CD4-positive, alpha-beta T cell treated with Interleukin-4 for 1 hour (primary cell): ENCODE data around the gene SH2D1B.

Source experiments
- DNase-seq, 2 donors: peaks; one replicate each; pipeline ENCODE4 v3.0.0-alpha.2; 2020 to 2022

The SH2D1B gene

GRCh38 chr1:162397943-162398560 is 13.9 kb downstream of the SH2D1B start:
- no peak for DNase-seq

DNA sequence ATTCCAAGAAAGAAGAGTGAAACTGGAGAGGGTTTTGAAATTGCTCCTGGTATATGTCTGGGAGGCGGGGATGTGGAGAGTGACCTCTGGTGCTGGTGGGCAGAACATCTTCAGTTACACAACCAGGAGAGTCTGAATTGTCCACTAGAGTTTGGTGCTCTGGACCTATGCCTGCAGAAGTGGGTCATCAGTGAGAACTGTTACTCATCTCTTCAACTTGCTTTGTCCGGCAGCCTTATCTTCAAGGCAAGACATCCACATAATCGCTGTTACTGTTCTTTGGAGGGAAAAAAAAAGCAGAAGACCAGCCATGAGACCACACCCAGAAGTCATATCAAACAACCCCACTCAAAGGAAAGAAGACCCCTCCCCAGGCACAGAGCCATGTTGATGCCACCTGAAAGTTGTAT is 14.9 kb downstream of the SH2D1B start:
- DNase-seq, result no peak

GRCh38 chr1:162396201-162396906 is 15.6 kb downstream of the SH2D1B start:
- no peak for DNase-seq

- peak in 1 of 2 donors; percentile 28 for DNase-seq
These were observed 20.0 kb downstream of the SH2D1B start for GRCh38 chr1:162391790-162392563.

- no peak for DNase-seq
These were observed 21.3 kb downstream of the SH2D1B start for GRCh38 chr1:162390396-162391185.

- DNase-seq, result no peak
These were observed 22.0 kb downstream of the SH2D1B start for GRCh38 chr1:162389971-162390370.

GRCh38 chr1:162389021-162389818 is 22.7 kb downstream of the SH2D1B start:
- DNase-seq, result no peak

DNA sequence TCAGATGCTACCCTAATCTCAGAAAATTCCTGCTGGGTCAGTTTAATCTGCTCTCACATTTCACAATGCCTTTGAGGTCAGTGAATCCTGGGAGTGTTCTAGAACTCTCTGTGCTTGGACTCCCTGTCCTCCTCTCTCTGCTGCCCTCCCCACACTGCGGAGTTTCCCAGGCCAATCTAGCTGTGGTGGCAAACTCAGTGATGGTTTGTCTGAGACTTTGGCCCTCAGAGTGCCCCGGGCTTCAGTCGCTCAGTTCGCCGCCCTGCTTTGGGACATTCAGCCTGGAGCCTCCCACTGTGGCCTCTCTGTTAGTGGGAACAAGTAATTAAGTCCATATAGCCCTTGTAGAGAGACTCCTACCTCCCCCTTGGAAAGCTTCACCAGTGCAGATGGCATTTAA is 23.3 kb downstream of the SH2D1B start:
- DNase-seq, result no peak

DNA sequence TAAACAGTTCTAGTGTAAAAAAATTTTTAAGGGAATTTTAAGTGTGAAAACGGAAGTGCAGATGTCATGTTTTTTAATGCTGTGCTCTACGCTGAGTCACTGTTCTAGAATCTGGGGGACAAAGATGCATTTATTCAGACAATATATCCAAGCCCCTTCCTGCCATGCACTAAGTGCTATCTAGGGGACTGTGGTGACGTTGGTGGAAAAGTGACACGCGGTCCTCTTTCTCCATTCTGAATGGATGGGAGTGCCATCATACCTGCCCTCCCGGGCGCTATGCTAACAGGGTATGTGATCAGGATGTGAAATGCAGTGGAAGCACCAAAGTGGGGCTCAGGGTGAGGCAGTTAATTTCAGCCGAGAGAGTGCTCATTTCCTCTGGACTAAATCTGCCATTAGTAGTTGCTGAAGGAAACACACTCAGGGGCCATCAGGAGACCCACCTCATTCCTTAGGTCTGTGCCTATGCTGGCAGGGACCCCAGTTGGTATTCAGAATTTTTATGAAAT is 23.8 kb downstream of the SH2D1B start:
- no peak for DNase-seq

DNA sequence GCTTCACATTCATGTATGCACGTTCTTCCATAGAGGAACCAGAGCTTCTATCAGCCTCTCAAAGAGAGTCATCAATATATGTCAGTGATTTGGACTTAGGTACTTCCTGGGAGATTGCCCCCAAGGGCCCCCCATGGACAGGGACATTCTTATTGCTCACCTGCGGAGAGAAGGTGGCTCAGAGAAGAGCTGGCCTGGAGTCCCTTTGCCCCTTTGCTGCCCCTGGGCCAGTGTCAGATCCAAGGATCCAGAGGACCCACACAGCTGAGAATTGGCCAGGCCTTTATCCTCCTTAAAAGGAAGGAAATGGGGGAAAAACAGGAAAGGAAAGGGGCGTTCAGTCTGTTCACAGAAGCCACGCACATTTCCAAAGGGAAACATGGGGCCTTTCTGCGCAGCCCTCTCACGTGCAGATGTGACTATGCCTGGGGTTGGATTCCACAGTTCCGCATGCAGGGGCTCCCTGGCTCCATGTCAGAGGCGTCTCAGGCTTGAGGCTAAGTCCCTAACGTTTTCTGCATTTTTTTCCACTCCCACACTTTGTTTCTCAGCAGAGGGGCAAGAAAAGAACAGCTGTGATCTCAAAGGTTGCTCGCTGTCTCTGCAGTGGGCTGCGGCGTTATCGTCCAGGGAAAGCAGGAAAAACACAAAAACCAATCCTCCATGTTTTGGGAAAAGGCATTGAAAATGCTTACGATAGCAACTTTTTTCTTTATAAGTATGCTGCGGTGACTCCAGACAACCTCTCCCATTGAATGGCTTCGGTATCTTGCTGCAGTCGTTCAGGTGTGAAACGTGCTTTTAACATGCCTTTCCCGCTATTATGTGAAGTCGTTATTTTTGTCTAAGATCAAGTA is 24.5 kb downstream of the SH2D1B start:
- no peak for DNase-seq

GRCh38 chr1:162386292-162387225 is 25.4 kb downstream of the SH2D1B start:
- DNase-seq, result no peak

GRCh38 chr1:162385702-162386101 is 26.2 kb downstream of the SH2D1B start:
- no peak for DNase-seq

- DNase-seq, result no peak
These were observed 26.7 kb downstream of the SH2D1B start for GRCh38 chr1:162385280-162385623.

DNA sequence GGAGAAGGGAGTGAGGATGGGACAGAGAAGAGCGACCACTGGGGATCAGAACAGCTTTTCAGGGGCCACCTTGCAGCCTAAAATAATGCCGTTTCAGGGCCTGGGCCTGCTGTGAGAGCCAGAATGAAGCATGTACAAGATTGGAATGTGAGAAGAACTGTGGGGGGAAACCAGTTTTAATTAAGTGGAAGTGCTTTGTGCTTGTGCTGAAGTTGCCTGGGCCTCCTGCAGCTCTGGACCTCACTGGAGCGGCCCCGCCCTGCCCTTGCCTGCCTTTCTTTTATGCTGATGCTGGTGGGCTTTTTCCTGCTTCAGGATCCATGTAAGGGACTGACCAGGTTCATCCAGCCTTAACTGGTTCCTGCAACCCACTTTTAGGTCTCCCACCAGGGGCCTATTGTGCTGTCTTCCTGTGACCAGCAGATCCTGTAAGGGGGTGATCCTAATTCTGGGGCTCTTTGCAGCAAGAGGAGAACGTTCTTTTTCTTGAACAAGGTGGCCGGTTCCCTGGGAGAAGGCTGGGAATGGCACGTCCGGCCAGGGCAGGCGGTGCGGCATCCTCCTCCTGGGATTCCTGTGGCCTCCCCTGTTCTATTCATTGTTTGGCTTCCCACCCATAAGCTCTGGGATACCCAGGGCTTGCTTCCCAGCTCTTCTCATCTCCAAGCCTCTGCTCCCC is 27.2 kb downstream of the SH2D1B start:
- DNase-seq, result no peak

DNA sequence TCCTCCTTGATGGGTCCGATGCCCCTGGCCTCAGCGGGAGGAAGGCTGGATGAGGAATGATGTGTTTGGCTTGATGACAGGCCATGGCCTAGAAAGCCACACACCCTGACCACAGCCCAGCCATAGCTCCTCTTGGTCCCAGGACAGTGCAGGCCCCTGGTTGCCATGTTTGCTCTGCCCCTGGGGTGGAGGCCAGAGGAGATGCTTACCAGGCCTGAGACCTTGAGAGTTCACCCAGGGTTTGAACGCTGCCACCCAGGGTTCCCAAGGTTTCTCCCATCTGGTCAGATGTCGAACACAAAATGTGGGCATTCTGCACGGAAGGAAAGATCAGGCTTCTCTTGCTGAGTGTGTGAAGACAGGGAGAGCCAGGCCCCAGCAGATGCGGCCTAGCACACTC is 27.8 kb downstream of the SH2D1B start:
- no peak for DNase-seq

DNA sequence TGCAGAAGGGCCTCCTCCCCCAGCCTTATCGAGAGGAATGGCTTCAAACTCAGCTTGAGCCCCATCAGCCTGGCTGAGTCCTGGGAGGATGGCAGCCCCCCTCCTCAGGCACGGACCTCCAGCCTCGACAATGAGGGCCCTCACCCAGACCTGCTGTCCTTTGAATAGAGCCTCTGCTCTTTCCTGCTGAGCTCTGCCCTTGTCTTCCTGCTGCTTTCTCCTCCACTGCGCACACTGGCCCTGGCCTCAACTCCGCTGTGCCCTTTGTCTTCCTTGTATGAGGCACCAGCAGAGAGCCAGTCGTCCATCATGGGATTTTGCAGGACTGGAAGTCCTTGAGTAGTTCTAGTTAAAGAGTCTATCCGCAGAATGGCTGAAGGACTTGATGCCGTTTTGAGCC is 28.4 kb downstream of the SH2D1B start:
- DNase-seq, result no peak

GRCh38 chr1:162383091-162383490 is 28.8 kb downstream of the SH2D1B start:
- no peak for DNase-seq

GRCh38 chr1:162381941-162382750 is 29.8 kb downstream of the SH2D1B start:
- no peak for DNase-seq

DNA sequence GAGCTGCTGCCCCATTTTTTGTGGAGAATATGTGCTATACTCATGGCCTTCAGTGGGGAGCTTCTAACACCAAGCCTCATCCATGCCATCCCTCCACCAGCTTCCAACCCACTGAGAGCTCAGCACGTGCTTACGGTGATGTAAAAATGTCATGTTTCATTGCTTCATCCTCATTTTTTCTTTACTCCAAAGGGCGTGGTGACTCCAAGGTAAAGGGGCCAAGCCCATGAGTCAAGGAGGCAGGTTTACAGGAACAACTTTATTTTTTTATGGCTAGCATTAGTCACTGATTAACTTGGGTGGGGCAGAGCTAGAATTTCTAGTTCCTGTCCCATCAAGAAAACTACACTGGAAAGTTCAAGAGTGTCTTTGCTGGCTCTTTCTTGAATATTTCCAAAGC is 30.6 kb downstream of the SH2D1B start, which contains the start of gene C1orf226:
C1orf226 (plus strand) TSS at position 346 of the 400 bp plus-strand sequence. CDS start 174 bp downstream, outside the sequence.
- no peak for DNase-seq
